Measurements from ENCODE around the gene PLXNA1. TPM values are rescaled to one million over a fixed set of nuclear protein-coding genes. Genes with fewer than 3 reads are reported as not detected.

The PLXNA1 gene
- polyA plus RNA-seq, 1 donor from 2014 or later: 65.6 TPM

DNA sequence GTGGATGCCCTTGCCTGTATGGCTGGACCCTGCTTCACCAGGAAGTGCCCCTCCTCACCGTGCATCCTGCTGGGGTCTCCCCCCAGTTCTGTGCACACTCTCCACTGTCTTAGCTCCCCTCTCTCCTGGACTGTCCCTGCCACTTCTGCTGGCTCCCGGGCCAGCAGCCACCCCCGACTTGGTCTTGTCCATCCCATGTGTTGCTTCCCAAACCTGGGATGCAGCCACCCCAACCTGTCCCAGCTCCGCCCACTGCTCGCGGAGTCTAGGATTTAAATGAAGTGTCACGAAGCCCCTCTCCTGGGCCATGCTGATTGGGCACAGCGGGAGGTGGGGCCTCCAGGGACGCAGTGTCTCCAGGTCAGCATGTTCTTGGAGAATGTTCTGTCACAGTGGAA is 48.5 kb downstream of the PLXNA1 start:
- Histone ChIP-seq H4K20me1 (ENCODE audit: insufficient read depth) (no peaks in the 10 kb centered on the region), H3K9ac (ENCODE audit: low read length) (no peak overlapping the region), H2AFZ (ENCODE audit: low read depth, low read length) (no peak overlapping the region), H3K27ac (ENCODE audit: low read length) (no peak overlapping the region), H3K36me3 (ENCODE audit: insufficient read depth, low read length) (no peaks in the 10 kb centered on the region), H3F3A (ENCODE audit: insufficient read depth, low read length, poor library complexity, severe bottlenecking) (no peaks in the 10 kb centered on the region), H3K79me2 (replicated peaks; ENCODE audit: insufficient read depth, low read length) (no peaks in the 10 kb centered on the region), H3K9me2 (ENCODE audit: insufficient read depth, low read length) (no peaks in the 10 kb centered on the region), H3K27me3 (ENCODE audit: insufficient read depth, low read depth, low read length) (no peaks in the 10 kb centered on the region), H3K9me3 (ENCODE audit: low read length) (no peaks in the 10 kb centered on the region), H3K4me2 (ENCODE audit: low read length) (no peak overlapping the region), H3K4me3 (ENCODE audit: low read length) (no peak overlapping the region)
- TF ChIP-seq, protein P1, sequence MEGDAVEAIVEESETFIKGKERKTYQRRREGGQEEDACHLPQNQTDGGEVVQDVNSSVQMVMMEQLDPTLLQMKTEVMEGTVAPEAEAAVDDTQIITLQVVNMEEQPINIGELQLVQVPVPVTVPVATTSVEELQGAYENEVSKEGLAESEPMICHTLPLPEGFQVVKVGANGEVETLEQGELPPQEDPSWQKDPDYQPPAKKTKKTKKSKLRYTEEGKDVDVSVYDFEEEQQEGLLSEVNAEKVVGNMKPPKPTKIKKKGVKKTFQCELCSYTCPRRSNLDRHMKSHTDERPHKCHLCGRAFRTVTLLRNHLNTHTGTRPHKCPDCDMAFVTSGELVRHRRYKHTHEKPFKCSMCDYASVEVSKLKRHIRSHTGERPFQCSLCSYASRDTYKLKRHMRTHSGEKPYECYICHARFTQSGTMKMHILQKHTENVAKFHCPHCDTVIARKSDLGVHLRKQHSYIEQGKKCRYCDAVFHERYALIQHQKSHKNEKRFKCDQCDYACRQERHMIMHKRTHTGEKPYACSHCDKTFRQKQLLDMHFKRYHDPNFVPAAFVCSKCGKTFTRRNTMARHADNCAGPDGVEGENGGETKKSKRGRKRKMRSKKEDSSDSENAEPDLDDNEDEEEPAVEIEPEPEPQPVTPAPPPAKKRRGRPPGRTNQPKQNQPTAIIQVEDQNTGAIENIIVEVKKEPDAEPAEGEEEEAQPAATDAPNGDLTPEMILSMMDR (IDR thresholded peaks at IDR 0.05; ENCODE audit: poor library complexity, severe bottlenecking): no peak
- TF ChIP-seq RAD21 (conservative IDR thresholded peaks at IDR 0.05) (no peak), EZH2 (IDR thresholded peaks at IDR 0.05; ENCODE audit: borderline replicate concordance, insufficient read depth, low read length, poor library complexity, severe bottlenecking) (no peak), MXI1 (conservative IDR thresholded peaks at IDR 0.05; ENCODE audit: poor library complexity, severe bottlenecking) (no peak), TAF1 (IDR thresholded peaks at IDR 0.05; ENCODE audit: low read depth) (no peak), POLR2AphosphoS5 (IDR thresholded peaks at IDR 0.05) (no peak)
- TF ChIP-seq, protein P2, sequence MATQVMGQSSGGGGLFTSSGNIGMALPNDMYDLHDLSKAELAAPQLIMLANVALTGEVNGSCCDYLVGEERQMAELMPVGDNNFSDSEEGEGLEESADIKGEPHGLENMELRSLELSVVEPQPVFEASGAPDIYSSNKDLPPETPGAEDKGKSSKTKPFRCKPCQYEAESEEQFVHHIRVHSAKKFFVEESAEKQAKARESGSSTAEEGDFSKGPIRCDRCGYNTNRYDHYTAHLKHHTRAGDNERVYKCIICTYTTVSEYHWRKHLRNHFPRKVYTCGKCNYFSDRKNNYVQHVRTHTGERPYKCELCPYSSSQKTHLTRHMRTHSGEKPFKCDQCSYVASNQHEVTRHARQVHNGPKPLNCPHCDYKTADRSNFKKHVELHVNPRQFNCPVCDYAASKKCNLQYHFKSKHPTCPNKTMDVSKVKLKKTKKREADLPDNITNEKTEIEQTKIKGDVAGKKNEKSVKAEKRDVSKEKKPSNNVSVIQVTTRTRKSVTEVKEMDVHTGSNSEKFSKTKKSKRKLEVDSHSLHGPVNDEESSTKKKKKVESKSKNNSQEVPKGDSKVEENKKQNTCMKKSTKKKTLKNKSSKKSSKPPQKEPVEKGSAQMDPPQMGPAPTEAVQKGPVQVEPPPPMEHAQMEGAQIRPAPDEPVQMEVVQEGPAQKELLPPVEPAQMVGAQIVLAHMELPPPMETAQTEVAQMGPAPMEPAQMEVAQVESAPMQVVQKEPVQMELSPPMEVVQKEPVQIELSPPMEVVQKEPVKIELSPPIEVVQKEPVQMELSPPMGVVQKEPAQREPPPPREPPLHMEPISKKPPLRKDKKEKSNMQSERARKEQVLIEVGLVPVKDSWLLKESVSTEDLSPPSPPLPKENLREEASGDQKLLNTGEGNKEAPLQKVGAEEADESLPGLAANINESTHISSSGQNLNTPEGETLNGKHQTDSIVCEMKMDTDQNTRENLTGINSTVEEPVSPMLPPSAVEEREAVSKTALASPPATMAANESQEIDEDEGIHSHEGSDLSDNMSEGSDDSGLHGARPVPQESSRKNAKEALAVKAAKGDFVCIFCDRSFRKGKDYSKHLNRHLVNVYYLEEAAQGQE (IDR thresholded peaks at IDR 0.05; ENCODE audit: borderline replicate concordance): no peak

DNA sequence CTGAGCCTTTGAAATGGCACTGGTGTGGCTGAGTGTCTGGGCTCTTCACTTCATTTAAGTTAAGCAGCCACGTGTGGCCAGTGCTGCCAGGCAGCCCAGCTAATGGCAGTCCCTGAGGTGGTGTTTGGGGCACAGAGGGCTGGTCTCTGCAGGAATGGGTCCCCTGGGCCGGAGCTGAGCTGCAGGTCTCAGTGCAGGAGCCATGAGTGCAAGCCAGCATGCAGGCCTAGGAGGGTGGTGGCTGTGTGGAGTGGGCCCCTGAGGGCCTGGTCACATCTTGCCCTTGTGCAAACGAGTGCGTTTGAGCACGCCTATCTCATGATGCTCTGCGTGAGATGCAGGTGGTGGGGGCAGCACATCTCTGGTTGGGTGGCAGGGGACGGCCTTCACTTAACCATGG is 48.9 kb downstream of the PLXNA1 start:
- H3K9ac ChIP-seq (ENCODE audit: low read length): no peak overlapping the region
- no peaks in the 10 kb centered on the region for H3K27me3 ChIP-seq (ENCODE audit: insufficient read depth, low read depth, low read length)
- H3K9me2 ChIP-seq (ENCODE audit: insufficient read depth, low read length): no peaks in the 10 kb centered on the region
- H3K9me3 ChIP-seq (ENCODE audit: low read length): no peaks in the 10 kb centered on the region
- no peaks in the 10 kb centered on the region for H3F3A ChIP-seq (ENCODE audit: insufficient read depth, low read length, poor library complexity, severe bottlenecking)
- H4K20me1 ChIP-seq (ENCODE audit: insufficient read depth): no peaks in the 10 kb centered on the region
- H2AFZ ChIP-seq (ENCODE audit: low read depth, low read length): no peak overlapping the region
- no peak overlapping the region for H3K4me2 ChIP-seq (ENCODE audit: low read length)
- no peaks in the 10 kb centered on the region for H3K79me2 ChIP-seq (replicated peaks; ENCODE audit: insufficient read depth, low read length)
- H3K36me3 ChIP-seq (ENCODE audit: insufficient read depth, low read length): no peaks in the 10 kb centered on the region
- H3K4me3 ChIP-seq (ENCODE audit: low read length): no peak overlapping the region
- TF ChIP-seq TAF1 (IDR thresholded peaks at IDR 0.05; ENCODE audit: low read depth): no peak
- TF ChIP-seq, protein P2 (IDR thresholded peaks at IDR 0.05; ENCODE audit: borderline replicate concordance): no peak
- no peak for TF ChIP-seq MXI1 (conservative IDR thresholded peaks at IDR 0.05; ENCODE audit: poor library complexity, severe bottlenecking)
- TF ChIP-seq RAD21 (conservative IDR thresholded peaks at IDR 0.05): no peak
- TF ChIP-seq EZH2 (IDR thresholded peaks at IDR 0.05; ENCODE audit: borderline replicate concordance, insufficient read depth, low read length, poor library complexity, severe bottlenecking): no peak
- TF ChIP-seq SMC3 (conservative IDR thresholded peaks at IDR 0.05; ENCODE audit: poor library complexity): no peak
- no peak for TF ChIP-seq POLR2AphosphoS5 (IDR thresholded peaks at IDR 0.05)
- TF ChIP-seq, protein P1 (IDR thresholded peaks at IDR 0.05; ENCODE audit: poor library complexity, severe bottlenecking): no peak
- TF ChIP-seq EP300 (conservative IDR thresholded peaks at IDR 0.05; ENCODE audit: poor library complexity, severe bottlenecking): no peak
- no peak overlapping the region for H3K27ac ChIP-seq (ENCODE audit: low read length)
